Measurements from ENCODE around the gene DLX3. TPM values are rescaled to one million over a fixed set of nuclear protein-coding genes. Genes with fewer than 3 reads are reported as not detected.

The DLX3 gene
- polyA plus RNA-seq, 1 donor from 2014 or later: not detected

DNA sequence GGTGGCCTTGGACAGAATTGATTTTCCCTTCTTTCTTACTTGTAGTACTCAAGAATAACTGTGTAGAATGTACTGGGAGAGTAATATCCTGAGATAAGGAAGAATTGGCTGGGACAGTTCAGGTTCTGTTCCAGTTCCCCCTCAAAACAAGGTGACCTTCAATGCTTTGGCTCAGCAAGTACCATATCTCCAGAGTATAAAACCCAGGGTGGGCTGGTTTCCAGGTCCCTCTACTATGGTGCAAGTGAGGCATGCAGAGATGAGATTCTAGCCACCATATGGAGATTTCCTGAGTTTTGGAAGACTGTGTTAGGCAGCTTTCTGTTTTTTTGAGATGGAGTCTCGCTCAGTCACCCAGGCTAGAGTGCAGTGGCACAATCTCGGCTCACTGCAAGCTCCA is 18.1 kb upstream of the DLX3 start:
- Histone ChIP-seq H4K20me1 (ENCODE audit: insufficient read depth) (no peaks in the 10 kb centered on the region), H3K36me3 (ENCODE audit: insufficient read depth, low read length) (no peaks in the 10 kb centered on the region), H2AFZ (ENCODE audit: low read depth, low read length) (no peak overlapping the region), H3F3A (ENCODE audit: insufficient read depth, low read length, poor library complexity, severe bottlenecking) (no peaks in the 10 kb centered on the region), H3K4me2 (ENCODE audit: low read length) (no peak overlapping the region), H3K27ac (ENCODE audit: low read length) (no peak overlapping the region), H3K9me2 (ENCODE audit: insufficient read depth, low read length) (no peaks in the 10 kb centered on the region), H3K79me2 (replicated peaks; ENCODE audit: insufficient read depth, low read length) (no peaks in the 10 kb centered on the region), H3K27me3 (ENCODE audit: insufficient read depth, low read depth, low read length) (no peaks in the 10 kb centered on the region), H3K9ac (ENCODE audit: low read length) (no peak overlapping the region), H3K4me3 (ENCODE audit: low read length) (no peak overlapping the region), H3K9me3 (ENCODE audit: low read length) (peaks cover 4% of the 10 kb centered on the region)
- no peak for TF ChIP-seq MXI1 (conservative IDR thresholded peaks at IDR 0.05; ENCODE audit: poor library complexity, severe bottlenecking)

DNA sequence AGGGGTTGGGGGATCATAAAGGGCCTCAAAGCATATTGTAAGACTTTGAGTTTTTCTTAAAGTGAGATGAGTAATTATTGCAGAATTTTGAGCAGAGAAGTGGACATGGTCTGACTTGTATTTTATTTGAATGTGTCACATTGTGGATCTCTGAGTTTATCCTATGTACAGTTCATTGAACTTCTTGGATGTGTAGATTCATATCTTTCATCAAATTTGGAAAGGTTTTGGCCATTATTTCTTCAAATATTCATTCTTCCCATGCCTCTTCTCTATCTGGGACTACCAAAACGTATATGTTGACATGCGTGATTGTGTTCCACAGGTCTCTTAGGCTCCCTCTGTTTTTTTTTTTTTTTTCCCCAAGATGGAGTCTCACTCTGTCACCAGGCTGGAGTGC is 14.3 kb upstream of the DLX3 start:
- H3K4me3 ChIP-seq (ENCODE audit: low read length): no peak overlapping the region
- H3K27ac ChIP-seq (ENCODE audit: low read length): no peak overlapping the region
- no peaks in the 10 kb centered on the region for H3K79me2 ChIP-seq (replicated peaks; ENCODE audit: insufficient read depth, low read length)
- H3K9me3 ChIP-seq (ENCODE audit: low read length): peaks cover 3% of the 10 kb centered on the region
- no peak overlapping the region for H2AFZ ChIP-seq (ENCODE audit: low read depth, low read length)
- no peak overlapping the region for H3K4me2 ChIP-seq (ENCODE audit: low read length)
- no peaks in the 10 kb centered on the region for H3K27me3 ChIP-seq (ENCODE audit: insufficient read depth, low read depth, low read length)
- H3K9ac ChIP-seq (ENCODE audit: low read length): no peak overlapping the region
- no peaks in the 10 kb centered on the region for H3K9me2 ChIP-seq (ENCODE audit: insufficient read depth, low read length)
- TF ChIP-seq, protein P1, sequence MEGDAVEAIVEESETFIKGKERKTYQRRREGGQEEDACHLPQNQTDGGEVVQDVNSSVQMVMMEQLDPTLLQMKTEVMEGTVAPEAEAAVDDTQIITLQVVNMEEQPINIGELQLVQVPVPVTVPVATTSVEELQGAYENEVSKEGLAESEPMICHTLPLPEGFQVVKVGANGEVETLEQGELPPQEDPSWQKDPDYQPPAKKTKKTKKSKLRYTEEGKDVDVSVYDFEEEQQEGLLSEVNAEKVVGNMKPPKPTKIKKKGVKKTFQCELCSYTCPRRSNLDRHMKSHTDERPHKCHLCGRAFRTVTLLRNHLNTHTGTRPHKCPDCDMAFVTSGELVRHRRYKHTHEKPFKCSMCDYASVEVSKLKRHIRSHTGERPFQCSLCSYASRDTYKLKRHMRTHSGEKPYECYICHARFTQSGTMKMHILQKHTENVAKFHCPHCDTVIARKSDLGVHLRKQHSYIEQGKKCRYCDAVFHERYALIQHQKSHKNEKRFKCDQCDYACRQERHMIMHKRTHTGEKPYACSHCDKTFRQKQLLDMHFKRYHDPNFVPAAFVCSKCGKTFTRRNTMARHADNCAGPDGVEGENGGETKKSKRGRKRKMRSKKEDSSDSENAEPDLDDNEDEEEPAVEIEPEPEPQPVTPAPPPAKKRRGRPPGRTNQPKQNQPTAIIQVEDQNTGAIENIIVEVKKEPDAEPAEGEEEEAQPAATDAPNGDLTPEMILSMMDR (IDR thresholded peaks at IDR 0.05; ENCODE audit: poor library complexity, severe bottlenecking): no peak
- TF ChIP-seq EP300 (conservative IDR thresholded peaks at IDR 0.05; ENCODE audit: poor library complexity, severe bottlenecking) (no peak), TAF1 (IDR thresholded peaks at IDR 0.05; ENCODE audit: low read depth) (no peak), SMC3 (conservative IDR thresholded peaks at IDR 0.05; ENCODE audit: poor library complexity) (no peak), EZH2 (IDR thresholded peaks at IDR 0.05; ENCODE audit: borderline replicate concordance, insufficient read depth, low read length, poor library complexity, severe bottlenecking) (no peak), RAD21 (conservative IDR thresholded peaks at IDR 0.05) (no peak), MXI1 (conservative IDR thresholded peaks at IDR 0.05; ENCODE audit: poor library complexity, severe bottlenecking) (no peak)
- TF ChIP-seq, protein P2, sequence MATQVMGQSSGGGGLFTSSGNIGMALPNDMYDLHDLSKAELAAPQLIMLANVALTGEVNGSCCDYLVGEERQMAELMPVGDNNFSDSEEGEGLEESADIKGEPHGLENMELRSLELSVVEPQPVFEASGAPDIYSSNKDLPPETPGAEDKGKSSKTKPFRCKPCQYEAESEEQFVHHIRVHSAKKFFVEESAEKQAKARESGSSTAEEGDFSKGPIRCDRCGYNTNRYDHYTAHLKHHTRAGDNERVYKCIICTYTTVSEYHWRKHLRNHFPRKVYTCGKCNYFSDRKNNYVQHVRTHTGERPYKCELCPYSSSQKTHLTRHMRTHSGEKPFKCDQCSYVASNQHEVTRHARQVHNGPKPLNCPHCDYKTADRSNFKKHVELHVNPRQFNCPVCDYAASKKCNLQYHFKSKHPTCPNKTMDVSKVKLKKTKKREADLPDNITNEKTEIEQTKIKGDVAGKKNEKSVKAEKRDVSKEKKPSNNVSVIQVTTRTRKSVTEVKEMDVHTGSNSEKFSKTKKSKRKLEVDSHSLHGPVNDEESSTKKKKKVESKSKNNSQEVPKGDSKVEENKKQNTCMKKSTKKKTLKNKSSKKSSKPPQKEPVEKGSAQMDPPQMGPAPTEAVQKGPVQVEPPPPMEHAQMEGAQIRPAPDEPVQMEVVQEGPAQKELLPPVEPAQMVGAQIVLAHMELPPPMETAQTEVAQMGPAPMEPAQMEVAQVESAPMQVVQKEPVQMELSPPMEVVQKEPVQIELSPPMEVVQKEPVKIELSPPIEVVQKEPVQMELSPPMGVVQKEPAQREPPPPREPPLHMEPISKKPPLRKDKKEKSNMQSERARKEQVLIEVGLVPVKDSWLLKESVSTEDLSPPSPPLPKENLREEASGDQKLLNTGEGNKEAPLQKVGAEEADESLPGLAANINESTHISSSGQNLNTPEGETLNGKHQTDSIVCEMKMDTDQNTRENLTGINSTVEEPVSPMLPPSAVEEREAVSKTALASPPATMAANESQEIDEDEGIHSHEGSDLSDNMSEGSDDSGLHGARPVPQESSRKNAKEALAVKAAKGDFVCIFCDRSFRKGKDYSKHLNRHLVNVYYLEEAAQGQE (IDR thresholded peaks at IDR 0.05; ENCODE audit: borderline replicate concordance): no peak
- H3F3A ChIP-seq (ENCODE audit: insufficient read depth, low read length, poor library complexity, severe bottlenecking): no peaks in the 10 kb centered on the region
- no peaks in the 10 kb centered on the region for H4K20me1 ChIP-seq (ENCODE audit: insufficient read depth)
- H3K36me3 ChIP-seq (ENCODE audit: insufficient read depth, low read length): no peaks in the 10 kb centered on the region

DNA sequence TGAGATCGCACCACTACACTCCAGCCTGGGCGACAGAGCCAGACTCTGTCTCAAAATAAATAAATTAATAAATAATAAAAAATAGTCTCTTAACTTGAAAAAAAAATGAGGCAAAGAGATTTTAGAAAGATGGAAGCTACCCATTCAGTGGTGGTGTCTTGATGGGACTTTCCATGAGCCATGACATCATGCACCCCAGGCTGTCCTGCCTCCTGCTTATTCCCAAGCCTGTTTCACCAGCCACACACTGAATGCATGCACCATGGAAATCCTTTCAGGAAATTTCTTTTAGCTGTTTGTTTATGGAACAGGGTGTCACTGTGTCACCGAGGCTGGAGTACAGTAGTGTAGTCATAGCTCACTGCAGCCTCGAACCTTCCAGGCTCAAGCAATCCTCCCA is 8.9 kb upstream of the DLX3 start:
- H3K27ac ChIP-seq (ENCODE audit: low read length): no peak overlapping the region
- H3K4me3 ChIP-seq (ENCODE audit: low read length): no peak overlapping the region
- no peaks in the 10 kb centered on the region for H3K9me3 ChIP-seq (ENCODE audit: low read length)
- no peak overlapping the region for H3K9ac ChIP-seq (ENCODE audit: low read length)
- H2AFZ ChIP-seq (ENCODE audit: low read depth, low read length): no peak overlapping the region
- TF ChIP-seq, protein P2 (IDR thresholded peaks at IDR 0.05; ENCODE audit: borderline replicate concordance): no peak
- TF ChIP-seq TAF1 (IDR thresholded peaks at IDR 0.05; ENCODE audit: low read depth) (no peak), RAD21 (conservative IDR thresholded peaks at IDR 0.05) (no peak)
- TF ChIP-seq, protein P1 (IDR thresholded peaks at IDR 0.05; ENCODE audit: poor library complexity, severe bottlenecking): no peak
- H3K27me3 ChIP-seq (ENCODE audit: insufficient read depth, low read depth, low read length): peaks cover 17% of the 10 kb centered on the region
- no peak overlapping the region for H3K4me2 ChIP-seq (ENCODE audit: low read length)
- H3K79me2 ChIP-seq (replicated peaks; ENCODE audit: insufficient read depth, low read length): no peaks in the 10 kb centered on the region
- H3K36me3 ChIP-seq (ENCODE audit: insufficient read depth, low read length): no peaks in the 10 kb centered on the region
- no peaks in the 10 kb centered on the region for H4K20me1 ChIP-seq (ENCODE audit: insufficient read depth)
- no peaks in the 10 kb centered on the region for H3K9me2 ChIP-seq (ENCODE audit: insufficient read depth, low read length)
- H3F3A ChIP-seq (ENCODE audit: insufficient read depth, low read length, poor library complexity, severe bottlenecking): no peaks in the 10 kb centered on the region

Data from neural cell (in vitro differentiated cells).